Liver (tissue), 3 donors: ENCODE results near the gene MXRA5.

ENCODE experiments used
- CTCF ChIP-seq: fragments of 150-350 bp; IDR thresholded peaks from 2 replicates; pipeline ENCODE4 v1.5.1; 2017; ENCODE audit warnings: improper control_type of control experiment, low read depth, low read length; ENCODE audit not compliant: missing input control
- EGR1 ChIP-seq, 2 donors: IDR thresholded peaks; 2 replicates each; pipeline ENCODE4 v1.6.1; 2016 to 2018; ENCODE audit warnings: antibody characterized with exemption in 2 of 2, low read depth in 2 of 2
- MAX ChIP-seq: IDR thresholded peaks from 2 replicates; pipeline ENCODE4 v1.6.1; 2016; ENCODE audit warnings: antibody characterized with exemption
- RAD21 ChIP-seq, 2 donors: IDR thresholded peaks; 2 replicates each; pipeline ENCODE4 v1.6.1; 2016; ENCODE audit warnings: antibody characterized with exemption in 2 of 2, mild to moderate bottlenecking in 2 of 2
- REST ChIP-seq: IDR thresholded peaks from 2 replicates; pipeline ENCODE4 v1.6.1; 2016; ENCODE audit warnings: antibody characterized with exemption, mild to moderate bottlenecking
- SP1 ChIP-seq: IDR thresholded peaks from 2 replicates; pipeline ENCODE4 v1.6.1; 2018; ENCODE audit warnings: antibody characterized with exemption, mild to moderate bottlenecking
- TAF1 ChIP-seq: conservative IDR thresholded peaks from 2 replicates; pipeline ENCODE4 v1.6.1; 2016; ENCODE audit warnings: antibody characterized with exemption, mild to moderate bottlenecking
- YY1 ChIP-seq: IDR thresholded peaks from 2 replicates; pipeline ENCODE4 v1.6.1; 2016; ENCODE audit warnings: antibody characterized with exemption, mild to moderate bottlenecking
- donor health status: healthy.
- donor health status: healthy.

- TF ChIP-seq EGR1 (IDR thresholded peaks at IDR 0.05; ENCODE audit: low read depth in 2 of 2) (no peak), CTCF (no peak), TAF1 (no peak), RAD21 (IDR thresholded peaks at IDR 0.05) (no peak), SP1 (no peak), YY1 (no peak), REST (no peak), MAX (no peak)
Measured at GRCh38 chrX:3371163-3371562, 24.7 kb upstream of the MXRA5 start.
